Endothelial cell of umbilical vein (primary cell): Measurements from ENCODE around the gene POU5F1. TPM values are rescaled to one million over a fixed set of nuclear protein-coding genes. Genes with fewer than 3 reads are reported as not detected.

Experiments used
- BruUV-seq: library from RNA; stranded (reverse); fragments of 400-500 nt; replicated peaks from 2 replicates; lab custom pipeline; 2021; lab: Mats Ljungman, UMichigan
- CTCF ChIA-PET: fragments of 300-600, 350-600 bp; sonication (Branson Sonifier 250); formaldehyde crosslinking; loops from one replicate; lab custom pipeline; 2021; ENCODE audit warnings: antibody characterized with exemption, inconsistent platforms; lab: Charles Lee
- POLR2A ChIA-PET: fragments of 300-600, 350-600 bp; sonication (Branson Sonifier 250); formaldehyde crosslinking; loops from one replicate; lab custom pipeline; 2021; ENCODE audit warnings: antibody characterized with exemption, inconsistent platforms; lab: Charles Lee
- DNase-seq: peaks from one replicate; pipeline ENCODE4 v3.0.0-alpha.2; 2011; ENCODE audit warnings: low read depth, low spot score
- FAIRE-seq: peaks from 2 replicates; lab custom pipeline; 2011; peaks lifted over from hg19 to GRCh38; lab: Jason Lieb, UNC
- H2AFZ ChIP-seq: 2 replicates; pipeline ENCODE4 v1.6.0; 2012; ENCODE audit warnings: low read depth, low read length, control low read depth, inconsistent platforms
- H3K27ac ChIP-seq: 2 replicates; pipeline ENCODE4 v1.5.1; 2011; ENCODE audit warnings: low read depth, mild to moderate bottlenecking, control low read depth, low read length, moderate library complexity; ENCODE audit not compliant: insufficient read depth
- H3K27me3 ChIP-seq, 2 experiments: 2 replicates each; pipeline versions ENCODE4 v1.6.0 to v1.6.1; 2011; ENCODE audit warnings: low read length in 2 of 2, mixed read lengths in 1 of 2; ENCODE audit not compliant: control insufficient read depth in 2 of 2, insufficient read depth in 2 of 2
- H3K36me3 ChIP-seq, 2 experiments: 2 replicates in 1 of 2; 3 replicates in 1 of 2; pipeline ENCODE4 v1.5.1; 2011; ENCODE audit warnings: low read length in 2 of 2, mild to moderate bottlenecking in 1 of 2, moderate library complexity in 1 of 2; ENCODE audit not compliant: control insufficient read depth in 2 of 2, insufficient read depth in 2 of 2; ENCODE audit errors: extremely low read depth in 1 of 2
- H3K4me1 ChIP-seq: 3 replicates; pipeline ENCODE4 v1.5.1; 2011; ENCODE audit warnings: mild to moderate bottlenecking, low read length; ENCODE audit not compliant: control insufficient read depth, insufficient read depth; ENCODE audit errors: extremely low read depth
- H3K4me2 ChIP-seq: 2 replicates; pipeline ENCODE4 v1.6.1; 2011; ENCODE audit warnings: low read length, control low read depth, mixed read lengths; ENCODE audit not compliant: insufficient read depth
- H3K4me3 ChIP-seq, 3 experiments: fragments of 200-600 bp in 1 of 3; sonication (generic), shearing (Covaris generic) in 1 of 3; replicated peaks in 1 of 3; 2 replicates each; pipeline ENCODE4 v1.5.1; 2011 to 2016; ENCODE audit warnings: control low read depth in 3 of 3, low read length in 3 of 3, mild to moderate bottlenecking in 2 of 3, inconsistent platforms in 1 of 3, low read depth in 1 of 3, moderate library complexity in 1 of 3; ENCODE audit not compliant: insufficient read depth in 1 of 3
- H3K79me2 ChIP-seq: 2 replicates; pipeline ENCODE4 v1.6.0; 2012; ENCODE audit warnings: low read length, inconsistent platforms; ENCODE audit not compliant: control insufficient read depth, insufficient read depth
- H3K9ac ChIP-seq: replicated peaks from 2 replicates; pipeline ENCODE3; 2011; ENCODE audit warnings: low read length, control low read depth; ENCODE audit not compliant: insufficient read depth; ENCODE audit errors: extremely low read depth
- H3K9me1 ChIP-seq: replicated peaks from 3 replicates; pipeline ENCODE4 v1.6.0; 2011; ENCODE audit warnings: mild to moderate bottlenecking, low read length; ENCODE audit not compliant: control insufficient read depth, insufficient read depth; ENCODE audit errors: extremely low read depth
- H3K9me3 ChIP-seq: replicated peaks from 2 replicates; pipeline ENCODE4 v1.5.1; 2012; ENCODE audit warnings: low read length, inconsistent platforms; ENCODE audit not compliant: control insufficient read depth, insufficient read depth
- H4K20me1 ChIP-seq: replicated peaks from 2 replicates; pipeline ENCODE3; 2011; ENCODE audit warnings: mild to moderate bottlenecking, low read length; ENCODE audit not compliant: control insufficient read depth, insufficient read depth; ENCODE audit errors: extremely low read depth
- CTCF ChIP-seq, 2 donors: IDR thresholded peaks; 1 replicate in 1 of 2; 2 replicates in 1 of 2; pipeline ENCODE4 v1.5.1; 2011; ENCODE audit warnings: low read length in 2 of 2, mild to moderate bottlenecking in 2 of 2, moderate library complexity in 2 of 2, control low read depth in 1 of 2, inconsistent platforms in 1 of 2, low read depth in 1 of 2; ENCODE audit not compliant: insufficient read depth in 1 of 2; ENCODE audit errors: extremely low read depth in 1 of 2
- EZH2 ChIP-seq: IDR thresholded peaks from 2 replicates; pipeline ENCODE4 v1.6.1; 2012; ENCODE audit warnings: borderline replicate concordance, low read depth, mild to moderate bottlenecking, moderate library complexity, low read length, inconsistent platforms; ENCODE audit not compliant: severe bottlenecking
- FOS ChIP-seq: IDR thresholded peaks from 2 replicates; pipeline ENCODE4 v1.6.1; 2011; ENCODE audit warnings: mild to moderate bottlenecking, low read length, moderate library complexity, borderline replicate concordance; ENCODE audit not compliant: insufficient read depth
- GATA2 ChIP-seq: IDR thresholded peaks from 2 replicates; pipeline ENCODE4 v1.7.0; 2011; ENCODE audit warnings: low read depth, mild to moderate bottlenecking, moderate library complexity, mixed read lengths, low read length; ENCODE audit not compliant: insufficient read length, insufficient read depth
- JUN ChIP-seq: IDR thresholded peaks from 2 replicates; pipeline ENCODE4 v1.6.1; 2011; ENCODE audit warnings: borderline replicate concordance, low read depth; ENCODE audit not compliant: insufficient read length, insufficient read depth
- MYC ChIP-seq: IDR thresholded peaks from one replicate; pipeline ENCODE4 v1.6.1; 2011; ENCODE audit warnings: mild to moderate bottlenecking, low read depth, low read length
- POLR2A ChIP-seq: IDR thresholded peaks from 2 replicates; pipeline ENCODE4 v1.6.1; 2012; ENCODE audit warnings: low read depth, mild to moderate bottlenecking, control low read depth, low read length
- POLR2AphosphoS5 ChIP-seq: IDR thresholded peaks from 2 replicates; pipeline ENCODE4 v1.6.1; 2012; ENCODE audit warnings: low read depth, mild to moderate bottlenecking, control low read depth, low read length, moderate library complexity; ENCODE audit not compliant: insufficient read depth
- dilution Hi-C: fragments of 300-500 bp; cut with MboI; formaldehyde crosslinking; loops from one replicate; pipeline ENCODE4 v1.15.0; 2019; ENCODE audit warnings: low sequenced_read_pairs; ENCODE audit not compliant: extremely low pct_ligation_motif_present
- intact Hi-C: fragments of 100-400 bp; cut with micrococcal nuclease; formaldehyde crosslinking; loops from one replicate; pipeline ENCODE4 v1.10.0; 2022
- polyA plus RNA-seq, 4 experiments: library from polyadenylated mRNA; depleted of rRNA in 3 of 4; stranded (reverse) in 3 of 4; unstranded in 1 of 4; fragments of >200 nt; gene quantifications; 2 replicates each; pipeline versions ENCODE4 v1.2.1 to v1.2.3, GENCODE V29; 2011 to 2012; ENCODE audit warnings: missing spikeins in 1 of 4
- total RNA-seq: library from RNA; stranded (reverse); gene quantifications from 2 replicates; pipeline ENCODE4 v1.2.3, GENCODE V29; 2021
- TF ChIP-seq, protein P1 (sequence below): IDR thresholded peaks from 2 replicates; pipeline ENCODE4 v1.6.1; 2011; ENCODE audit not compliant: insufficient read depth, insufficient read length

POU5F1 gene
- total and polyA plus RNA-seq, 2 donors (not counting 3 experiments of a cell fraction or from before 2014, with no cell fraction given): 0.63 TPM; not detected in 1

GRCh38 chr6:31205638-31206037 lies 35.2 kb upstream of the POU5F1 start:
- peaks cover 0 to 3% of the 10 kb centered on the region in 2 experiments for H3K27me3 ChIP-seq
- H3K9me1 ChIP-seq: no peaks in the 10 kb centered on the region
- no peak for TF ChIP-seq CTCF (IDR thresholded peaks at IDR 0.05; ENCODE audit: extremely low read depth in 1 of 2, insufficient read depth in 1 of 2, low read depth in 1 of 2, low read length in 2 of 2)
- no peak for TF ChIP-seq GATA2
- TF ChIP-seq FOS: no peak
- TF ChIP-seq, protein P1, sequence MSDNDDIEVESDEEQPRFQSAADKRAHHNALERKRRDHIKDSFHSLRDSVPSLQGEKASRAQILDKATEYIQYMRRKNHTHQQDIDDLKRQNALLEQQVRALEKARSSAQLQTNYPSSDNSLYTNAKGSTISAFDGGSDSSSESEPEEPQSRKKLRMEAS: no peak
- TF ChIP-seq EZH2: no peak
- TF ChIP-seq POLR2AphosphoS5: no peak
- TF ChIP-seq MYC: no peak
- TF ChIP-seq JUN: no peak
- no peak for TF ChIP-seq POLR2A
- no TSS peak for BruUV-seq
- no peaks in the 10 kb centered on the region for H4K20me1 ChIP-seq
- POLR2A ChIA-PET: no interaction called here
- H3K79me2 ChIP-seq: no peaks in the 10 kb centered on the region
- H3K4me3 ChIP-seq: no peak overlapping the region
- H2AFZ ChIP-seq: no peak overlapping the region
- DNase-seq (no peak), FAIRE-seq (no peak)
- no peak overlapping the region for H3K27ac ChIP-seq
- dilution Hi-C loops: no loop called here
- intact Hi-C loops: no loop called here
- H3K4me2 ChIP-seq: no peak overlapping the region
- H3K9ac ChIP-seq: no peak overlapping the region
- H3K4me1 ChIP-seq: peaks cover 14% of the 10 kb centered on the region
- H3K36me3 ChIP-seq: no peaks in the 10 kb centered on the region
- CTCF ChIA-PET: interaction anchor here (0.6 kb wide), 1 partner anchor 161 kb away, joined by 3 read pairs; no protein-coding TSS in a partner anchor
- no peaks in the 10 kb centered on the region for H3K9me3 ChIP-seq
